Measurements from ENCODE around the gene EVX2. TPM values are rescaled to one million over a fixed set of nuclear protein-coding genes. Genes with fewer than 3 reads are reported as not detected.

EVX2 gene
- total RNA-seq, 1 experiment from 2014 or later = not detected

GRCh38 chr2:176104316-176105077, 20.7 kb upstream of the EVX2 start:
- H3K27me3 Mint-ChIP-seq (ENCODE audit: low read depth) = peaks cover 98% of the 10 kb centered on the region
- no peaks in the 10 kb centered on the region for H3K9me3 Mint-ChIP-seq
- TF ChIP-seq, protein P1, sequence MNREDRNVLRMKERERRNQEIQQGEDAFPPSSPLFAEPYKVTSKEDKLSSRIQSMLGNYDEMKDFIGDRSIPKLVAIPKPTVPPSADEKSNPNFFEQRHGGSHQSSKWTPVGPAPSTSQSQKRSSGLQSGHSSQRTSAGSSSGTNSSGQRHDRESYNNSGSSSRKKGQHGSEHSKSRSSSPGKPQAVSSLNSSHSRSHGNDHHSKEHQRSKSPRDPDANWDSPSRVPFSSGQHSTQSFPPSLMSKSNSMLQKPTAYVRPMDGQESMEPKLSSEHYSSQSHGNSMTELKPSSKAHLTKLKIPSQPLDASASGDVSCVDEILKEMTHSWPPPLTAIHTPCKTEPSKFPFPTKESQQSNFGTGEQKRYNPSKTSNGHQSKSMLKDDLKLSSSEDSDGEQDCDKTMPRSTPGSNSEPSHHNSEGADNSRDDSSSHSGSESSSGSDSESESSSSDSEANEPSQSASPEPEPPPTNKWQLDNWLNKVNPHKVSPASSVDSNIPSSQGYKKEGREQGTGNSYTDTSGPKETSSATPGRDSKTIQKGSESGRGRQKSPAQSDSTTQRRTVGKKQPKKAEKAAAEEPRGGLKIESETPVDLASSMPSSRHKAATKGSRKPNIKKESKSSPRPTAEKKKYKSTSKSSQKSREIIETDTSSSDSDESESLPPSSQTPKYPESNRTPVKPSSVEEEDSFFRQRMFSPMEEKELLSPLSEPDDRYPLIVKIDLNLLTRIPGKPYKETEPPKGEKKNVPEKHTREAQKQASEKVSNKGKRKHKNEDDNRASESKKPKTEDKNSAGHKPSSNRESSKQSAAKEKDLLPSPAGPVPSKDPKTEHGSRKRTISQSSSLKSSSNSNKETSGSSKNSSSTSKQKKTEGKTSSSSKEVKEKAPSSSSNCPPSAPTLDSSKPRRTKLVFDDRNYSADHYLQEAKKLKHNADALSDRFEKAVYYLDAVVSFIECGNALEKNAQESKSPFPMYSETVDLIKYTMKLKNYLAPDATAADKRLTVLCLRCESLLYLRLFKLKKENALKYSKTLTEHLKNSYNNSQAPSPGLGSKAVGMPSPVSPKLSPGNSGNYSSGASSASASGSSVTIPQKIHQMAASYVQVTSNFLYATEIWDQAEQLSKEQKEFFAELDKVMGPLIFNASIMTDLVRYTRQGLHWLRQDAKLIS (CRISPR knock-in tag; IDR thresholded peaks at IDR 0.05; ENCODE audit: borderline replicate concordance) = no peak
- TF ChIP-seq ESRRA (CRISPR knock-in tag; IDR thresholded peaks at IDR 0.05; ENCODE audit: borderline replicate concordance) = no peak
- TF ChIP-seq, protein P2, sequence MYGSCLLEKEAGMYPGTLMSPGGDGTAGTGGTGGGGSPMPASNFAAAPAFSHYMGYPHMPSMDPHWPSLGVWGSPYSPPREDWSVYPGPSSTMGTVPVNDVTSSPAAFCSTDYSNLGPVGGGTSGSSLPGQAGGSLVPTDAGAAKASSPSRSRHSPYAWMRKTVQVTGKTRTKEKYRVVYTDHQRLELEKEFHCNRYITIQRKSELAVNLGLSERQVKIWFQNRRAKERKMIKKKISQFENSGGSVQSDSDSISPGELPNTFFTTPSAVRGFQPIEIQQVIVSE (CRISPR knock-in tag; IDR thresholded peaks at IDR 0.05; ENCODE audit: borderline replicate concordance) = 0 out of 2 replicates have a peak, but pooled peaks have one; percentile 38
- POLR2A ChIA-PET = no interaction called here
- DNase-seq (ENCODE audit: low spot score) (no peak), ATAC-seq (0 out of 2 replicates have a peak, but pooled peaks have one; percentile 3)
- CTCF ChIA-PET = interaction anchor here (0.6 to 1.6 kb wide), 8 partner anchors 14 to 533 kb away, joined by 3 to 4 read pairs (median 3); partner anchors contain the start of gene LNPK
- peak overlapping the region; percentile 60 for H3K4me3 Mint-ChIP-seq
- no peaks in the 10 kb centered on the region for H3K36me3 Mint-ChIP-seq
- no peak overlapping the region for H3K27ac Mint-ChIP-seq
- H3K4me1 Mint-ChIP-seq = peaks cover 49% of the 10 kb centered on the region

GRCh38 chr2:176103742-176104315, 20.1 kb upstream of the EVX2 start:
- no peak for ATAC-seq
- no peaks in the 10 kb centered on the region for H3K9me3 Mint-ChIP-seq
- peaks cover 49% of the 10 kb centered on the region for H3K4me1 Mint-ChIP-seq
- DNase-seq (ENCODE audit: low spot score) = no peak
- no peak overlapping the region for H3K27ac Mint-ChIP-seq
- TF ChIP-seq ZSCAN18 (CRISPR knock-in tag; IDR thresholded peaks at IDR 0.05) (no peak), FOXK1 (CRISPR knock-in tag; IDR thresholded peaks at IDR 0.05) (no peak), TEAD4 (CRISPR knock-in tag; IDR thresholded peaks at IDR 0.05) (no peak), ATF3 (CRISPR knock-in tag; conservative IDR thresholded peaks at IDR 0.05) (no peak), NFATC4 (CRISPR knock-in tag; IDR thresholded peaks at IDR 0.05) (no peak), ZNF138 (CRISPR knock-in tag; conservative IDR thresholded peaks at IDR 0.05) (no peak), CREM (CRISPR knock-in tag; IDR thresholded peaks at IDR 0.05) (no peak), JUN (CRISPR knock-in tag; IDR thresholded peaks at IDR 0.05) (no peak), PRRX2 (CRISPR knock-in tag; IDR thresholded peaks at IDR 0.05) (no peak), CREB1 (CRISPR knock-in tag; IDR thresholded peaks at IDR 0.05) (no peak), IRF2 (CRISPR knock-in tag; IDR thresholded peaks at IDR 0.05; ENCODE audit: borderline replicate concordance, low read depth) (no peak), HMGA2 (CRISPR knock-in tag; IDR thresholded peaks at IDR 0.05) (no peak), USF1 (CRISPR knock-in tag; IDR thresholded peaks at IDR 0.05) (no peak)
- TF ChIP-seq, protein P3, sequence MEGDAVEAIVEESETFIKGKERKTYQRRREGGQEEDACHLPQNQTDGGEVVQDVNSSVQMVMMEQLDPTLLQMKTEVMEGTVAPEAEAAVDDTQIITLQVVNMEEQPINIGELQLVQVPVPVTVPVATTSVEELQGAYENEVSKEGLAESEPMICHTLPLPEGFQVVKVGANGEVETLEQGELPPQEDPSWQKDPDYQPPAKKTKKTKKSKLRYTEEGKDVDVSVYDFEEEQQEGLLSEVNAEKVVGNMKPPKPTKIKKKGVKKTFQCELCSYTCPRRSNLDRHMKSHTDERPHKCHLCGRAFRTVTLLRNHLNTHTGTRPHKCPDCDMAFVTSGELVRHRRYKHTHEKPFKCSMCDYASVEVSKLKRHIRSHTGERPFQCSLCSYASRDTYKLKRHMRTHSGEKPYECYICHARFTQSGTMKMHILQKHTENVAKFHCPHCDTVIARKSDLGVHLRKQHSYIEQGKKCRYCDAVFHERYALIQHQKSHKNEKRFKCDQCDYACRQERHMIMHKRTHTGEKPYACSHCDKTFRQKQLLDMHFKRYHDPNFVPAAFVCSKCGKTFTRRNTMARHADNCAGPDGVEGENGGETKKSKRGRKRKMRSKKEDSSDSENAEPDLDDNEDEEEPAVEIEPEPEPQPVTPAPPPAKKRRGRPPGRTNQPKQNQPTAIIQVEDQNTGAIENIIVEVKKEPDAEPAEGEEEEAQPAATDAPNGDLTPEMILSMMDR (IDR thresholded peaks at IDR 0.05) = no peak
- TF ChIP-seq, protein P4, sequence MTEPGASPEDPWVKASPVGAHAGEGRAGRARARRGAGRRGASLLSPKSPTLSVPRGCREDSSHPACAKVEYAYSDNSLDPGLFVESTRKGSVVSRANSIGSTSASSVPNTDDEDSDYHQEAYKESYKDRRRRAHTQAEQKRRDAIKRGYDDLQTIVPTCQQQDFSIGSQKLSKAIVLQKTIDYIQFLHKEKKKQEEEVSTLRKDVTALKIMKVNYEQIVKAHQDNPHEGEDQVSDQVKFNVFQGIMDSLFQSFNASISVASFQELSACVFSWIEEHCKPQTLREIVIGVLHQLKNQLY (CRISPR knock-in tag; IDR thresholded peaks at IDR 0.05) = no peak
- H3K36me3 Mint-ChIP-seq = no peaks in the 10 kb centered on the region
- CTCF ChIA-PET = interaction anchor here (0.7 to 1.6 kb wide), 5 partner anchors 15 to 102 kb away, joined by 3 to 4 read pairs (median 3); partner anchors contain the start of gene LNPK
- POLR2A ChIA-PET = interaction anchor here (0.5 kb wide), 1 partner anchor 19 kb away, joined by 3 read pairs; no protein-coding TSS in a partner anchor
- H3K27me3 Mint-ChIP-seq (ENCODE audit: low read depth) = peaks cover 98% of the 10 kb centered on the region
- H3K4me3 Mint-ChIP-seq = peak overlapping the region; percentile 60; the same call in 1 of the 2 replicates

Measured in WTC11 (cell line).